Activated T-cell treated with anti-CD3 and anti-CD28 coated beads, Interleukin-2, amount 50 U/mL, for 4 hours (primary cell): ENCODE data around the gene RPS6KB1. TPM values are rescaled to one million over a fixed set of nuclear protein-coding genes. Genes with fewer than 3 reads are reported as not detected.
"Not testable (repeated sequence)": the region's sequence is repeated elsewhere in the genome, so short reads cannot be mapped to it uniquely, and the experiment has no call there.

Source experiments
- ATAC-seq, 2 donors: fragments of 200-7000 bp; cut with Tn5 transposase; one replicate each; pipeline ENCODE4 v1.10.0; 2021
- DNase-seq: peaks from one replicate; pipeline ENCODE4 v3.0.0-alpha.2; 2020
- H3K27me3 Mint-ChIP-seq: one replicate; pipeline ENCODE4 v1.8.0; 2021; ENCODE audit warnings: low read depth, mixed read lengths
- H3K36me3 Mint-ChIP-seq: one replicate; pipeline ENCODE4 v1.8.0; 2022; ENCODE audit warnings: mixed read lengths; ENCODE audit not compliant: insufficient read depth
- H3K4me1 Mint-ChIP-seq: one replicate; pipeline ENCODE4 v1.8.0; 2021; ENCODE audit warnings: low read depth, mixed read lengths
- H3K4me3 Mint-ChIP-seq: one replicate; pipeline ENCODE4 v1.8.0; 2021; ENCODE audit warnings: mild to moderate bottlenecking, moderate library complexity, mixed read lengths
- H3K9me3 Mint-ChIP-seq: one replicate; pipeline ENCODE4 v1.8.0; 2021; ENCODE audit warnings: mixed read lengths
- total RNA-seq, 3 donors: library from RNA; stranded (reverse); gene quantifications; one replicate each; pipeline ENCODE4 v1.2.1, GENCODE V29; 2021

The RPS6KB1 gene
- total RNA-seq, 3 donors from 2014 or later: 45.3 to 50.1 (median 49.6) TPM

- no peak for ATAC-seq
- no peak for DNase-seq
- Mint-ChIP-seq H3K36me3 (peaks cover 6% of the 10 kb centered on the region), H3K27me3 (no peaks in the 10 kb centered on the region), H3K4me3 (no peak overlapping the region), H3K9me3 (no peaks in the 10 kb centered on the region), H3K4me1 (peaks cover 34% of the 10 kb centered on the region)
Measured at GRCh38 chr17:59856859-59857794, 35.8 kb upstream of the RPS6KB1 start.

DNA sequence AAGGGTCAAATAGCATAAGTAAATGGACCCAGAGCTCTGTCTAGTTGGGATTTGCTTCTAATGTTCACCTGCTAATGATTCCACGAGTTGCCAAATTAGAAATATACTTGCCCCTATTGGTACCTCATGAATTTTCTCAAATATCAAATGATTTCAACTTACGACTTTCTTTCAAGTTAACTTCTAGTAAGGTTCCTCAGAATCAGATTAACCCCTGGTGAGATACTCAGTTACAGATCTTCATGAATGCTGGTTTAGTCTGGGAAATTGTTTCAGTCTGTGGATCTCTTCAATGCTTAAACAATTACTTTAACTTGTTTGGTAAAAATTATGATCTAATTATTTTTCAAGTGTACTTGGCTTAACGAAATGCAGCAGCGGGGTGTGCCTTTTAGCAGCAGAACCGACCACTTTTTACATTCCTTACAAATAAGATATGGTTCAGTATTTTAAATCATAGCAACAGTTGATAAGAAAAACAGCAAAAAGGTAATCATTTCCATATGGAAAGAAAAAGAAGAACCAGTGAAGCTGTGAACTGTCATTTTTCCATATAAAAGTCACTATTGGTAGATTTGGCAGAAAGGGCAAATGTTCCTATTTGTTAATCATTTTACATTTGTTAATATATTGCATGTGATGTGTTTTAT is 34.6 kb upstream of the RPS6KB1 start:
- no peaks in the 10 kb centered on the region for H3K27me3 Mint-ChIP-seq
- H3K4me3 Mint-ChIP-seq: no peak overlapping the region
- peaks cover 22% of the 10 kb centered on the region for H3K4me1 Mint-ChIP-seq
- ATAC-seq (no peak), DNase-seq (no peak)
- no peaks in the 10 kb centered on the region for H3K9me3 Mint-ChIP-seq
- H3K36me3 Mint-ChIP-seq: peaks cover 6% of the 10 kb centered on the region

GRCh38 chr17:59858932-59859331 is 34.0 kb upstream of the RPS6KB1 start:
- Mint-ChIP-seq H3K36me3 (peaks cover 9% of the 10 kb centered on the region), H3K9me3 (no peaks in the 10 kb centered on the region), H3K27me3 (no peaks in the 10 kb centered on the region), H3K4me3 (no peak overlapping the region), H3K4me1 (peaks cover 17% of the 10 kb centered on the region)
- no peak for ATAC-seq
- DNase-seq: no peak

DNA sequence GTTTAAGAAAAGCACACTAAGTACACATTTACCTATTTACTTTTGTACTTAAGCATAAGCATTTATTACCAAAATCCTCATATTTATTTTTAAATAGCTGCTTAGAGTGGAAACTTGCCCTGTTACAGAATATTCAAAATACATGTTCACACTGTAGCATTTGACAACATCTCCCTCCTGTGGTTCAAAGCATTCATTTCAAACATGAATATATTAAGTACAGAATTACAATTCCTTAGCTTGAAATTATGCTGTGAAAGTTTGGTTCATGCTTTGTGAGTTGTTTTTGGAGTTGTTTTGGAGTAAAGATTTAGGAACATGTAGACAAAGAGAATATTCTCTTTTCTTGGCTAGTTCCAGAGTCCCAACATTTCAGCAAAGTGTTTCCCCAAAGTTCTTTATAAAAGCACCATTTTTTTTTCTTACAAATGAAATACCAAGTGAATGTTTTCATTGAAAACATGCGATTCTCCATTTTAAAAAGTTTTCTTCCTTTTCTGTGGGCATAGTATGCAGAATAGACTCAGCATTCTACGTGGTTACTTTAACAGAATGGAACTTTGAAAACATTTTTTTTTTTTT is 33.4 kb upstream of the RPS6KB1 start:
- no peak for DNase-seq
- Mint-ChIP-seq H3K4me3 (no peak overlapping the region), H3K36me3 (peaks cover 9% of the 10 kb centered on the region), H3K27me3 (no peaks in the 10 kb centered on the region), H3K4me1 (peaks cover 17% of the 10 kb centered on the region), H3K9me3 (no peaks in the 10 kb centered on the region)
- peak; percentile 71 to 74 for ATAC-seq

DNA sequence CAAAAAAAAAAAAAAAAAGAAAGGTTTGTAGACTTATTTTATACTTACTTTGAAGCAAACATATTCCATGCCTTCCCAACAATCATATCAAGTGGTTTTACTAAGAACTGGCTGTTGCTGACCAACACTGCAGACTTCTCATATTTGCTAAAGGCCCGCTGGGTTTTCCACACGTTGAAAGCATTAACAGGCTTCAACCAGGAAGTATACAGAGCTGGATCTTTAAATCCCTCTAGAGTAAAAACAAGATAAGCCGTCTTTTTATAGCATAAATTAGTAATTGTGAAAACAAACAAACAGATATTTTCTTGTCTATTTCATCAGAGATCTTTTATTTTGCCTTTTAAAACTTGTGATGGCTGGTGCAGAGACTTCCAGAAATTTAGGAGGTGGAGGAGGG is 29.3 kb upstream of the RPS6KB1 start:
- DNase-seq: no peak
- no peaks in the 10 kb centered on the region for H3K9me3 Mint-ChIP-seq
- no peak overlapping the region for H3K4me3 Mint-ChIP-seq
- H3K36me3 Mint-ChIP-seq: peaks cover 8% of the 10 kb centered on the region
- no peaks in the 10 kb centered on the region for H3K27me3 Mint-ChIP-seq
- ATAC-seq: no peak
- H3K4me1 Mint-ChIP-seq: peaks cover 4% of the 10 kb centered on the region

DNA sequence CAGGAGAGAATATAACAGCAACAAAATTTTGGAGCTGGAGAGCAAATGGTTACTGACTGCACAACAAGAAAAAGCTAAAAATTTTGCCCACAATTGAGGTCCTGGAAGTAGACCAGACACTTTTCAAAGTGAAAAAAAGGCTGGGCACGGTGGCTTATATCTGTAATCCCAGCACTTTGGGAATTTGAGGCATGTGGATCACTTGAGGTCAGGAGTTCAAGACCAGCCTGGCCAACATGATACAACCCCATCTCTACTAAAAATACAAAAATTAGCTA is 23.0 kb upstream of the RPS6KB1 start:
- ATAC-seq: no peak
- Mint-ChIP-seq H3K27me3 (no peaks in the 10 kb centered on the region), H3K4me3 (no peak overlapping the region), H3K36me3 (peaks cover 13% of the 10 kb centered on the region), H3K9me3 (no peaks in the 10 kb centered on the region), H3K4me1 (no peaks in the 10 kb centered on the region)
- no peak for DNase-seq

DNA sequence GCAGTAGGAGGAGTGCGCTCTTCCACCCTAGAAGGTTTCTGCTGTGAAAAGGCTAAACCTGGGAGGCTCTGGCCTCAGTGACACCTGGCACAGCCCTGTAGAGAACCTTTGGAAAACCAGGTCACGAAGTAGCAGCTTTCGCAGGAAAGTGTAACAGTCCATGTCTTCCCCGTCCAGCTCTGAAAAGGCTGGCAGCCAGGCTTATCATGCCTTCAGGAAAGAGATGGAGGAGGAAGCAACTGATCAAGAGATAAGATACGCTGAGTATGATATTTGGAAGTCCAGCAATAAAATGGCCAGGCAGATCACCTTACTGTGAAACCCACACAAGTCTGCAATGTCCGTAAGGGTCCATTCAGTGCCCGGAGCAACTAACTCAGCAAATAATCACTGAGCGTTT is 22.4 kb upstream of the RPS6KB1 start:
- H3K36me3 Mint-ChIP-seq: peaks cover 13% of the 10 kb centered on the region
- DNase-seq: no peak
- no peak overlapping the region for H3K4me3 Mint-ChIP-seq
- H3K4me1 Mint-ChIP-seq: no peaks in the 10 kb centered on the region
- H3K9me3 Mint-ChIP-seq: no peaks in the 10 kb centered on the region
- ATAC-seq: no peak
- H3K27me3 Mint-ChIP-seq: no peaks in the 10 kb centered on the region

- no peaks in the 10 kb centered on the region for H3K9me3 Mint-ChIP-seq
- no peak overlapping the region for H3K4me3 Mint-ChIP-seq
- no peaks in the 10 kb centered on the region for H3K4me1 Mint-ChIP-seq
- ATAC-seq (no peak), DNase-seq (no peak)
- peaks cover 16% of the 10 kb centered on the region for H3K36me3 Mint-ChIP-seq
- no peaks in the 10 kb centered on the region for H3K27me3 Mint-ChIP-seq
Measured at GRCh38 chr17:59872351-59872750, 20.6 kb upstream of the RPS6KB1 start.

- not testable (repeated sequence) for H3K9me3 Mint-ChIP-seq, H3K27me3 Mint-ChIP-seq, H3K4me3 Mint-ChIP-seq, H3K4me1 Mint-ChIP-seq, ATAC-seq, DNase-seq
- peaks cover 18% of the 10 kb centered on the region for H3K36me3 Mint-ChIP-seq
Measured at GRCh38 chr17:59873414-59873813, 19.5 kb upstream of the RPS6KB1 start.

GRCh38 chr17:59874376-59874775 is 18.5 kb upstream of the RPS6KB1 start:
- Mint-ChIP-seq H3K36me3 (peaks cover 18% of the 10 kb centered on the region), H3K4me3 (no peak overlapping the region), H3K27me3 (no peaks in the 10 kb centered on the region), H3K9me3 (no peaks in the 10 kb centered on the region), H3K4me1 (no peaks in the 10 kb centered on the region)
- ATAC-seq (no peak), DNase-seq (no peak)

DNA sequence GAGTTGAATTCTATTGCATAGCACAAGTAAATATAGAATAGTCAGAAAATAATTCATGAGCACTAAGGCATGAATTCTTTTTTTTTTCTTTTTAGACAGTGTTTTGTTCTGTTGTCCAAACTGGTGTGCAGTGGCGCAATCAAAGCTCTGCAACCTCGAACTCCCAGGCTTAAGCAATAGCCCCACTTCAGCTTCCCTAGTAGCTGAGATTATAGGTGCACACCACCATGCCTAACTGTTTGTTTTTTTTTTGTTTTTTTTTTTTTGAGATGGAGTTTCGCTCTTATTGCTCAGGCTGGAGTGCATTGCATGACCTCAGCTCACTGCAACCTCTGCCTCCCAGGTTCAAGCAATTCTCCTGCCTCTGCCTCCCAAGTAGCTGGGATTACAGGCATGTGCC is 16.8 kb upstream of the RPS6KB1 start:
- H3K4me3 Mint-ChIP-seq: no peak overlapping the region
- no peaks in the 10 kb centered on the region for H3K9me3 Mint-ChIP-seq
- no peaks in the 10 kb centered on the region for H3K27me3 Mint-ChIP-seq
- H3K36me3 Mint-ChIP-seq: peaks cover 18% of the 10 kb centered on the region
- H3K4me1 Mint-ChIP-seq: no peaks in the 10 kb centered on the region
- DNase-seq (no peak), ATAC-seq (no peak)

DNA sequence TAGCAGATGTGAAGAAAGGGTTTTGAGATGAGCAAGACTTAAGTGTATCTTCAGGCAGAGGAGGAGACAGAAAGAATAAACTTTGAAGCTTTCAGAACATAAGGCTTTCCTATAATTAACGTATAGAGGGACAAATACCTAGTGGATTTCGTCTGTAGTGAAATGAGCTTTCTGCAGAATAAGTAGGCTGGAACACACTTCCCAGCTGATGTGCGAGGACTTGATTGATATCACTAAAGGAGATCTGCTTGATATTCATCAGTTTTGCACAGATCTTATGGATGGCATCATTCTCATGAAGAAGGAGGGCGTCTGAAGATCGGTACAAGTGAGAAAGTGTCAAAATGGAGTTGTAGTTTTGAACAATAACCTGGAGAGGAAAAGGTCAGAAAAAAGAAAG is 15.0 kb upstream of the RPS6KB1 start:
- no peaks in the 10 kb centered on the region for H3K27me3 Mint-ChIP-seq
- H3K36me3 Mint-ChIP-seq: peaks cover 19% of the 10 kb centered on the region
- ATAC-seq: no peak
- H3K4me3 Mint-ChIP-seq: no peak overlapping the region
- no peak for DNase-seq
- no peaks in the 10 kb centered on the region for H3K4me1 Mint-ChIP-seq
- H3K9me3 Mint-ChIP-seq: no peaks in the 10 kb centered on the region

DNA sequence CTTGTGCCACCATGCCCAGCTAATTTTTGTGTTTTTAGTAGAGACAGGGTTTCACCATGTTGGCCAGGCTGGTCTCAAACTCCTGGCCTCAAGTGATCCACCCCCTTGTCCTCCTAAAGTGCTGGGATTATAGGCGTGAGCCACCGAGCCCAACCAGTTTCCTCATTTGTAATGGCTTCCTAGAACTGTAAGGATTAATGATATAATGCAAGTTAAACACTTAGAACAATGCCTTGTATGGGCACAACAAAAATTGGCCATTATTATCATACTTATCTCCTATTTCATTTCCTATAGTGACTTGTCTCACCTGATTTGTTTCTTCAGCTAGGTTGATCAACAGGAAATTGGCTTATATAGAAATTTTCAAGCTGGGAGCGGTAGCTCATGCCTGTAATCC is 14.3 kb upstream of the RPS6KB1 start:
- peaks cover 18% of the 10 kb centered on the region for H3K36me3 Mint-ChIP-seq
- no peaks in the 10 kb centered on the region for H3K9me3 Mint-ChIP-seq
- H3K4me1 Mint-ChIP-seq: no peaks in the 10 kb centered on the region
- no peaks in the 10 kb centered on the region for H3K27me3 Mint-ChIP-seq
- H3K4me3 Mint-ChIP-seq: no peak overlapping the region
- ATAC-seq (no peak), DNase-seq (no peak)

GRCh38 chr17:59884861-59885260 is 8.1 kb upstream of the RPS6KB1 start:
- H3K36me3 Mint-ChIP-seq: peaks cover 14% of the 10 kb centered on the region
- H3K4me3 Mint-ChIP-seq: no peak overlapping the region
- H3K9me3 Mint-ChIP-seq: no peaks in the 10 kb centered on the region
- peaks cover 10% of the 10 kb centered on the region for H3K4me1 Mint-ChIP-seq
- H3K27me3 Mint-ChIP-seq: no peaks in the 10 kb centered on the region
- DNase-seq (no peak), ATAC-seq (no peak)
